IMR-90 (cell line): ENCODE measurements around the gene GKAP1.

Source experiments
- CEBPB ChIP-seq: IDR thresholded peaks from 2 replicates; pipeline ENCODE4 v1.6.1; 2012; ENCODE audit warnings: low read depth, low read length, improper control_type of control experiment
- FOS ChIP-seq: fragments of 150-350 bp; IDR thresholded peaks from 2 replicates; pipeline ENCODE4 v1.6.1; 2016; ENCODE audit warnings: low read depth, low read length
- MAZ ChIP-seq: IDR thresholded peaks from 2 replicates; pipeline ENCODE4 v1.6.1; 2012; ENCODE audit warnings: low read depth, mild to moderate bottlenecking, low read length, improper control_type of control experiment, moderate library complexity, borderline replicate concordance
- TF ChIP-seq, protein P1 (sequence below): conservative IDR thresholded peaks from 2 replicates; pipeline ENCODE4 v1.5.1; 2012; ENCODE audit warnings: mild to moderate bottlenecking, low read depth, low read length, improper control_type of control experiment

- TF ChIP-seq, protein P1, sequence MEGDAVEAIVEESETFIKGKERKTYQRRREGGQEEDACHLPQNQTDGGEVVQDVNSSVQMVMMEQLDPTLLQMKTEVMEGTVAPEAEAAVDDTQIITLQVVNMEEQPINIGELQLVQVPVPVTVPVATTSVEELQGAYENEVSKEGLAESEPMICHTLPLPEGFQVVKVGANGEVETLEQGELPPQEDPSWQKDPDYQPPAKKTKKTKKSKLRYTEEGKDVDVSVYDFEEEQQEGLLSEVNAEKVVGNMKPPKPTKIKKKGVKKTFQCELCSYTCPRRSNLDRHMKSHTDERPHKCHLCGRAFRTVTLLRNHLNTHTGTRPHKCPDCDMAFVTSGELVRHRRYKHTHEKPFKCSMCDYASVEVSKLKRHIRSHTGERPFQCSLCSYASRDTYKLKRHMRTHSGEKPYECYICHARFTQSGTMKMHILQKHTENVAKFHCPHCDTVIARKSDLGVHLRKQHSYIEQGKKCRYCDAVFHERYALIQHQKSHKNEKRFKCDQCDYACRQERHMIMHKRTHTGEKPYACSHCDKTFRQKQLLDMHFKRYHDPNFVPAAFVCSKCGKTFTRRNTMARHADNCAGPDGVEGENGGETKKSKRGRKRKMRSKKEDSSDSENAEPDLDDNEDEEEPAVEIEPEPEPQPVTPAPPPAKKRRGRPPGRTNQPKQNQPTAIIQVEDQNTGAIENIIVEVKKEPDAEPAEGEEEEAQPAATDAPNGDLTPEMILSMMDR: no peak
- TF ChIP-seq CEBPB: no peak
- TF ChIP-seq MAZ: no peak
- TF ChIP-seq FOS: no peak
Measured at GRCh38 chr9:83701286-83701685, 116.3 kb downstream of the GKAP1 start.
